ENCODE measurements around the gene USP34.
"Not testable (repeated sequence)": the region's sequence is repeated elsewhere in the genome, so short reads cannot be mapped to it uniquely, and the experiment has no call there.

USP34 gene

DNA sequence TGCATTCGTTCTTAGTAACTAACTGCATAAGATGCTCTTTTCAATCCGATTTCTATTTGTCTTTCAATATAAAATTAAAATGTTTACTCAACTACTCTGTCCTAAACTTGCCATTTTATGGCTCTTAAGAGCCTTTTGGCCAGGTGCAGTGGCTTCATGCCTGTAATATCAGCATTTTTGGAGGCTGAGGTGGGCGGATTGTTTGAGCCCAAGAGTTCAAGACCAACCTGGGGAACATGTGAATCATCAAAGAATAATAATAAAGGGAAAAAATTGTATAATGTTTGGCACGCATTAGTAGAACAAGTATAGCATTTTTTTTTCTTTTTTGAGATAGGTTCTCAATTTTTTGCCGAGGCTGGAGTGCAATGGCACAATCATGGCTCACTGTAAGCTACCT lies 216.4 kb downstream of the USP34 start:
- DNase-seq (ENCODE audit: low read depth, low spot score), result no peak

GRCh38 chr2:61253136-61253535 lies 217.8 kb downstream of the USP34 start:
- DNase-seq (ENCODE audit: low read depth, low spot score), result no peak

GRCh38 chr2:61252031-61252430 lies 218.9 kb downstream of the USP34 start:
- no peak for DNase-seq (ENCODE audit: low read depth, low spot score)

DNA sequence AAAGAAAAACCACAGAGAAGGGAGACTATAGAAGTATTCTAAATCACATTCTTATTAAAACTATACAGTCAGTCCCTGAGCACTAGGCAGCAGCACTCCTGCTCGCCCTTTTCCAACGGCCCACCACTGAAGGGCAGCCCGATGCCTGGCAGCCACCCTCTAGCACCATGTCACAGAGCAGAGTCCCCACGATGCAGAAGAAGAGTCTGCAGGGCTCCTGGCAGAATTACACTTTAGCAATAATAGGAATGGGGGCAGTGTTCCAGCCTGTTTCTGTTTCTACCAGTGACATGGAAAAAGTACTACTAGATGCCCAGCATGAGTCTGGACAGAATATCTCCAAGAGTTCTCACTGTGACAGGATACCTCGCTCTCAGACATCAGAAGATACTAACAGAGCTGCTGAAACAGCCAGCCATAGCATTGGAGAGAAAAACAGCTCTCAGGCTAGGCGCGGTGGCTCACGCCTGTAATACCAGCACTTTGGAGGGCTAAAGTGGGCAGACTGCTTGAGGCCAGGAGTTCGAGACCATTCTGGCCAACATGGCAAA lies 221.3 kb downstream of the USP34 start:
- no peak for DNase-seq (ENCODE audit: low read depth, low spot score)

DNA sequence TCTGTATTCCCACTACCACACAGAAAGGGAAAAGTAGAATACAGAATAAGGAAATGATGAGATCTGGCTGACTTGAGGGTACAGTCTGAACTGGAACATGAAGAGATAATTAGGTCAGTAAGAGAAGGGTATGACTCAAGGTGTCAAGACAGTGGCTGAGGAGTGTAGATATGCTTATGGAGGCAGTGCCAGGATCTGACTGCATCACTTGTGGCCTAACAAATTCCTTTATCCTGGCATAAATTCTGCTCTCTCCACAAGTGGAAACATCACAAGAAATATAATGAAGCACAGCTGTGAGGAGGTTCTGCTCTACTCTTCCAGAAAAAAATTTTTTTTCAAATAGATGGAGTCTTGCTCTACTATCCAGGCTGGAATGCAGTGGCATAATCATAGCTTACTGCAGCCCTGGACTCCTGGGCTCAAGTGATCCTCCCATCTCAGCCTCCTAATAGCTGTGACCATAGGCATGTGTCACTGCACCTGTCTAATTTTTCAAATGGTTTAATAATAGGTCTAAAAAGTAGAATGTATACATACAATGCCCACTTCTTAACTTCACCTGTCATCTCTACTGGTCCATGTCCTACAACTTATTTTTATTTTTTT lies 223.6 kb downstream of the USP34 start:
- no peak for DNase-seq (ENCODE audit: low read depth, low spot score)

DNA sequence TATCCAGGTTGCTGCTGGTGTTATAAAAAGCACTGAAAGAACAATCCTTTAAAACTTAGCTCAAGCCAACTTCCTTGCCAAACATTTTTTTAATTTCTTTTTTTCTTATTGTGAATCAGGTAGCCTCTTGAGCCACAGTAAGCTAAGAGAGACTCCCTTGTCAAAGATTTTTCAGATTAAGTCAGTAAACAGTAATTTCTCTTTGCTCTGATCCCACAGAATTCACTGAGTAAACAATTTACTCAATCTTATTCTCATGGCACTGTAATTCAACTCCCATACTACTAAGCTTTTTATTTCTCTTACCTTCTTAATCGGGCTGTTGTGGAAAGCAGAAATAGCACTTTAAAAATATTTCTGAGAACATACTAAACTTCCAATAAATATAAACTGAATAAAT lies 226.2 kb downstream of the USP34 start:
- DNase-seq (ENCODE audit: low read depth, low spot score), result no peak

- DNase-seq (ENCODE audit: low read depth, low spot score), result no peak
Measured at GRCh38 chr2:61241266-61241665, 229.6 kb downstream of the USP34 start.

DNA sequence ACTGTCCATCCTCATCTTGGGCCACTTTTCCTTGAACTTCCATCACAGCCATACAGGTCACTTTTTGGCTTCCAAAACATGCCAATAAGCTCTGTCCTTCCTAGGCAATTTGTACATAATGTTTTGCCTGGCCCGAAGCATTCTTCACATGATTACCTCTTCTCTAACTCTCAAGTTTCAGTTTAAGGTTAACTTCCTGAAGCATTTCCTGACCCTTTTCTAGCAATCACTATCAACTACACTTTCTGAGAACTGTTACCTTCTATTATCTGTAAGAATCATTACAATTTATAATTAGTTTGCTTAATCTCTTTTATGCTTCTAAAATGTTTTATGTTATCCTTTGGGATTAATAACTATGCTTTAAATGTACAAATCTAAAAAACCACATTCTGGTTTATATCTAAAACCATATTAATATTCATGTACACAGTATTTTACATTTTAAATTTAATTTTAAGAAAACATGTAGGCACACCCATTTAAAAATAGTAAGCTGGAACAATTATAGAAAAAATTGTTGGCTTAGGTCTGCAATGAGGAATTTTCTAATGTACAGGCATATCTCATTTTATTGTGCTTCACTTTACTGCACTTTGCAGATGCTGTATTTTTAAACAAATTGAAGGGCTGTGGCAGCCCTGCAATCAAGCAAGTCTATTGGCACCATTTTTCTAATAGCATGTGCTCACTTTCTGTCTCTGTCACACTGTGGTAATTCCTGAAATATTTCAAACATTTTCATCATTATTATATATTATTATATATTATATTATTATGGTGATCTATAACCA lies 232.5 kb downstream of the USP34 start:
- DNase-seq (ENCODE audit: low read depth, low spot score), result no peak

DNA sequence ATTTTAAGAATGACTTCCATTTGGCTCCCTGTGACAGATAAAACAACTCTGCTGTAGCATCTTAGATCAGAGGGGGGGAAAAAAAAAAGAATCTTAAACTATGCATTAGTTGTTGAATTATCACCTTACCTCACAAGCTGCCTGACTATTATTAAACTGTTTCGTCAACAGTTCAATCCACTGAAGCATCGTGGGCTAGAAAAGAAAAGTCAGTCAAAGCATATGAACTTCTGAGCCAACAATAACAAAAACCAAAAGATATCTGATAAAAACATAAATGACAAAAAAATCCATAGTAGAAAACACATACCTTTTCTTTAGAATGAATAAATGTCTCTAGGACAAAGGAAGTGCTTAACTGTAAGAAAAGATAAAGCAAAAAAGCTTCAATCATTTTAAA lies 235.2 kb downstream of the USP34 start:
- DNase-seq (ENCODE audit: low read depth, low spot score), result no peak

- no peak for DNase-seq (ENCODE audit: low read depth, low spot score)
Measured at GRCh38 chr2:61233581-61233980, 237.3 kb downstream of the USP34 start.

DNA sequence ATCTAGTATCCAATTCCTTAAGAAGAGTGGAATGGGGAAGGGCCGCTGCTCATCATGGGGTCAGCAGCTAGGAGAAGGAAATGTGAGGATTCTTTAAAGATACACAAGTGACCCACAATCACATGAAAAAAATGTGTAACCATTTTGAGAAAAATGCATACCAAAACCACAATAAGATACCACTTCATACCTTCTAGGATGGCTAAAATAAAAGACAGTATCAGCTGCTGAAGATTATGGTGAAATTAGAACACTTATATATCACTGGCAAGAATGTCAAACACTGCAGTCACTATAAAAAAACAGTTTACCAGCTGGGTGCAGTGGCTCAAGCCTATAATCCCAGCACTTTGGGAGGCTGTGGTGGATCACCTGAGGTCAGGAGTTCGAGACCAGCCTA lies 241.0 kb downstream of the USP34 start:
- no peak for DNase-seq (ENCODE audit: low read depth, low spot score)

DNA sequence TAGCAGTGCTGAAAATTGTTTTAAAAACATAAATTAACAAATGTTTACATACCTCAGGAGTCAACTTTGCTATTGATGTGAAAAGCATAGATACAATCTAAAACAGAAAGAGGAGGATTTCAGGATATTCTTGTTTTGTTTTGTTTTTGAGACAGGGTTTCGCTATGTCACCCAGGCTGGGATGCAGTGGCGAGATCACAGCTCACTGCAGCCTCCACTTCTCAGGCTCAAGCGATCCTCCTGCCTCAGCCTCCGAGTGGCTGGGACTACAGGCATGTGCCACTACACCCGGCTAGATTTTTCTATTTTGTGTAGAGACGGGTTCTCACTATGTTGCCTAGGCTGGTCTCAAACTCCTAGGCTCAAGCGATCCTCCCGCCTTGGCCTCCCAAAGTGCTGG lies 248.3 kb downstream of the USP34 start:
- DNase-seq (ENCODE audit: low read depth, low spot score), result no peak

- no peak for DNase-seq (ENCODE audit: low read depth, low spot score)
Measured at GRCh38 chr2:61221819-61222218, 249.1 kb downstream of the USP34 start.

GRCh38 chr2:61220768-61221167 lies 250.1 kb downstream of the USP34 start:
- no peak for DNase-seq (ENCODE audit: low read depth, low spot score)

- DNase-seq (ENCODE audit: low read depth, low spot score), result no peak
Measured at GRCh38 chr2:61218817-61219170, 252.1 kb downstream of the USP34 start.

GRCh38 chr2:61218076-61218816 lies 252.6 kb downstream of the USP34 start:
- DNase-seq (ENCODE audit: low read depth, low spot score), result no peak

- no peak for DNase-seq (ENCODE audit: low read depth, low spot score)
Measured at GRCh38 chr2:61214171-61214570, 256.7 kb downstream of the USP34 start.

DNA sequence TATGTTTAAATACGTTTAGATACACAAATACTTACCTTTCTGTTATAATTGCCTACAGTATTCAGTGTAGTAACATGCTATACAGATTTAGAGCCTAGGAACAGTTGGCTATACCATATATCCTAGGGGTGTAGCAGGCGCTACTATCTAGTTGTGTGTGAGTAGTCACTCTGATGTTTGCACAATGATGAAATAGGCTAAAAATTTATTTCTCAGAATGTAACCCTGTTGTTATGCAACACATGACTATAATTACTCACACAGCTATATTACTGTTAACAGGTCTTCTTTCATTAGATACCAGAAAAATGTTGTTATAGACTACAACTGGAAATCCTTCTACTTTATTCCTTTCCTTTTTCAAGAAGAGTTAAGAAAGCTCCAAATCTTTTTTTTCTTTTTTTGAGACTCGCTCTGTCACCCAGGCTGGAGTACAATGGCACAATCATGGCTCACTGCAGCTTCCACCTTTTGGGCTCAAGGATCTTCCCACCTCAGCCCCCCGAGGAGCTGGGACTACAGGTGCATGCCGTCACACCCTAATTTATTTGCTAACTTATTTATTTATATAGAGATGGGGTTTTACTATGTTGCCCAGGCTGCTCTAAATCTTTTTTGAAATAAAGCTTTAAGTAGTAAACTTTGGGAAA lies 260.4 kb downstream of the USP34 start:
- DNase-seq (ENCODE audit: low read depth, low spot score), result no peak

DNA sequence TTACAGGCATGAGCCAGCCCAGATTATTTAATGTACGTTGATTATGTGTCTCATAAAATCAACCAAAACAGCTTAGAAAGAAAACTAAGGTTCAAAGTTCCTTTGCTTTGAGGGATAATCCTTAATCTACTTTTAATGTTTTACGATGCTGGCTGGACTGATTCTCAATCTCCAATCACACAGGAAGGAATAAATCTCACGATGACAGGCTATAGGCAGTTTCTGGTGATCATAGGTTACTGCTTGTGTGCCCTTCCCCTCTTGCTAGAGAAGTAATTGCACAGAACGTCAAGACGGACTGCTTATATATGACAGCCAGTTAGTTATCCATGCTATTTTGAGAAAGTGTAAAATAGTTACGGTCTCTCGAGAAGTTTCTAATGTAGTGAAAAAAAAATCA lies 265.8 kb downstream of the USP34 start:
- DNase-seq (ENCODE audit: low read depth, low spot score), result no peak

DNA sequence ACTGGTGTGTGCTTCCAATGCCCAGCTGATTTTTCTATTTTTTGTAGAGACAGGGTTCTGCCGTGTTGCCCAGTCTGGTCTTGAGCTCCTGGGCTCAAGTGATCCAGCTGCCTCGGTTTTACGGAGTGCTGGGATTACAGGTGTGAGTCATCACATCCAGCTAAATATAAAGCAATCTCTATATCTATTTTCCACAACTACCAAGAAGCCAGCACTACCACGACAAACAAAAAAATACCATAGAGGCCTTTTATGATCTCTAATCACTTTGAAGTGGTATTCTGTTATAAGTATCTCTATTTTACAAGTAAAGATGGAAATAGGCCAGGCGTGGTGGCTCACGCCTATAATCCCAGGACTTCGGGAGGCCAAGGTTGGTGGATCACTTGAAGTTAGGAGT lies 274.2 kb downstream of the USP34 start:
- DNase-seq (ENCODE audit: low read depth, low spot score), result no peak

DNA sequence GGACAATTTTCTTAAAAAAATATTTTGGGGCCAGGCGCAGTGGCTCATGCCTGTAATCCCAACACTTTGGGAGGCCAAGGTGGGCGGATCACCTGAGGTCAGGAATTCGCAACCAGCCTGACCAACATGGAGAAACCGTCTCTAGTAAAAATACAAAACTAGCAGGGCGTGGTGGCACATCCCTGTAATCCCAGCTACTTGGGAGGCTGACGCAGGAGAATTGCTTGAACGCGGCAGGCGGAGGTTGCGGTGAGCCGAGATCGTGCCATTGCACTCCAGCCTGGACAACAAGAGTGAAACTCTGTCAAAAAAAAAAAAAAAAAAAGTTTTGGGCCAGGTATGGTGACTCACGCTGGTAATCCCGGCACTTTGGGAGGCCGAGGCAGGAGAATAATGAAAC lies 276.2 kb downstream of the USP34 start:
- DNase-seq (ENCODE audit: low read depth, low spot score), result not testable (repeated sequence)
